K562 (cell line): Measurements from ENCODE around the gene ITPR2.

Experiments
- ATF1 ChIP-seq, 2 experiments: fragments of 450-650 bp in 1 of 2; IDR thresholded peaks; 2 replicates each; pipeline ENCODE4 v1.6.1; 2016; ENCODE audit warnings: missing compliant biosample characterization in 1 of 2, missing genetic modification characterization in 1 of 2
- CBX2 ChIP-seq: fragments of 200-600 bp; sonication (generic); IDR thresholded peaks from one replicate; pipeline ENCODE4 v1.6.1; 2012; ENCODE audit warnings: mild to moderate bottlenecking, low read length, inconsistent platforms; ENCODE audit not compliant: insufficient read depth, poor library complexity, severe bottlenecking
- EZH2 ChIP-seq: IDR thresholded peaks from 2 replicates; pipeline ENCODE4 v1.6.1; 2012; ENCODE audit warnings: low read depth, mild to moderate bottlenecking, inconsistent platforms, low read length, borderline replicate concordance
- HMG20A ChIP-seq: fragments of 450-650 bp; formaldehyde crosslinking; conservative IDR thresholded peaks from 2 replicates; pipeline ENCODE4 v1.4.0; 2020; ENCODE audit warnings: mild to moderate bottlenecking, mixed read lengths
- NFE2L1 ChIP-seq: fragments of 450-650 bp; IDR thresholded peaks from 2 replicates; pipeline ENCODE4 v1.6.1; 2016; ENCODE audit warnings: missing genetic modification characterization, low read depth, mild to moderate bottlenecking, missing compliant biosample characterization, moderate library complexity, borderline replicate concordance
- NR2C1 ChIP-seq, 2 experiments: fragments of 450-650 bp; IDR thresholded peaks; 2 replicates each; pipeline ENCODE4 v1.6.1; 2017; ENCODE audit warnings: mild to moderate bottlenecking in 2 of 2, antibody characterized with exemption in 1 of 2, inconsistent platforms in 1 of 2, missing compliant biosample characterization in 1 of 2, missing genetic modification characterization in 1 of 2
- POLR2AphosphoS2 ChIP-seq: IDR thresholded peaks from 2 replicates; pipeline ENCODE4 v1.6.1; 2012; ENCODE audit warnings: low read length, improper control_type of control experiment
- TCF7 ChIP-seq: sonication (generic); IDR thresholded peaks from 2 replicates; pipeline ENCODE4 v1.6.1; 2016; ENCODE audit warnings: antibody characterized with exemption, borderline replicate concordance
- ZNF512 ChIP-seq: IDR thresholded peaks from 2 replicates; pipeline ENCODE4 v1.6.1; 2016; ENCODE audit warnings: missing genetic modification characterization, missing compliant biosample characterization
- TF ChIP-seq, protein P1 (sequence below): sonication (generic); formaldehyde crosslinking; IDR thresholded peaks from 2 replicates; pipeline ENCODE4 v1.8.1; 2023; ENCODE audit warnings: mild to moderate bottlenecking, missing genetic modification reagents

GRCh38 chr12:26555139-26555538 is 277.9 kb downstream of the ITPR2 start:
- TF ChIP-seq CBX2: no peak
- TF ChIP-seq ATF1 (CRISPR knock-in tag; IDR thresholded peaks at IDR 0.05): no peak
- TF ChIP-seq ATF1 (tag; IDR thresholded peaks at IDR 0.05): no peak
- TF ChIP-seq HMG20A (CRISPR knock-in tag): no peak
- TF ChIP-seq NR2C1 (IDR thresholded peaks at IDR 0.05): no peak
- no peak for TF ChIP-seq NR2C1 (tag; IDR thresholded peaks at IDR 0.05)
- no peak for TF ChIP-seq TCF7
- no peak for TF ChIP-seq POLR2AphosphoS2
- no peak for TF ChIP-seq ZNF512 (tag)
- TF ChIP-seq NFE2L1 (tag): no peak
- TF ChIP-seq, protein P1, sequence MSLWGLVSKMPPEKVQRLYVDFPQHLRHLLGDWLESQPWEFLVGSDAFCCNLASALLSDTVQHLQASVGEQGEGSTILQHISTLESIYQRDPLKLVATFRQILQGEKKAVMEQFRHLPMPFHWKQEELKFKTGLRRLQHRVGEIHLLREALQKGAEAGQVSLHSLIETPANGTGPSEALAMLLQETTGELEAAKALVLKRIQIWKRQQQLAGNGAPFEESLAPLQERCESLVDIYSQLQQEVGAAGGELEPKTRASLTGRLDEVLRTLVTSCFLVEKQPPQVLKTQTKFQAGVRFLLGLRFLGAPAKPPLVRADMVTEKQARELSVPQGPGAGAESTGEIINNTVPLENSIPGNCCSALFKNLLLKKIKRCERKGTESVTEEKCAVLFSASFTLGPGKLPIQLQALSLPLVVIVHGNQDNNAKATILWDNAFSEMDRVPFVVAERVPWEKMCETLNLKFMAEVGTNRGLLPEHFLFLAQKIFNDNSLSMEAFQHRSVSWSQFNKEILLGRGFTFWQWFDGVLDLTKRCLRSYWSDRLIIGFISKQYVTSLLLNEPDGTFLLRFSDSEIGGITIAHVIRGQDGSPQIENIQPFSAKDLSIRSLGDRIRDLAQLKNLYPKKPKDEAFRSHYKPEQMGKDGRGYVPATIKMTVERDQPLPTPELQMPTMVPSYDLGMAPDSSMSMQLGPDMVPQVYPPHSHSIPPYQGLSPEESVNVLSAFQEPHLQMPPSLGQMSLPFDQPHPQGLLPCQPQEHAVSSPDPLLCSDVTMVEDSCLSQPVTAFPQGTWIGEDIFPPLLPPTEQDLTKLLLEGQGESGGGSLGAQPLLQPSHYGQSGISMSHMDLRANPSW (CRISPR knock-in tag): no peak
- no peak for TF ChIP-seq EZH2
